SH-SY5Y (cell line): ENCODE data around the gene CTXND1.

Experiments used
- GATA2 ChIP-seq: IDR thresholded peaks from 2 replicates; pipeline ENCODE4 v1.6.1; 2011; ENCODE audit warnings: mild to moderate bottlenecking, low read depth, low read length
- GATA3 ChIP-seq: IDR thresholded peaks from 2 replicates; pipeline ENCODE4 v1.6.1; 2011; ENCODE audit warnings: low read depth, mild to moderate bottlenecking, low read length, moderate library complexity

GRCh38 chr15:80268101-80268500 lies 16.1 kb upstream of the CTXND1 start:
- no peak for TF ChIP-seq GATA3
- TF ChIP-seq GATA2 = no peak
